ENCODE measurements around the gene MRPS25. TPM values are rescaled to one million over a fixed set of nuclear protein-coding genes. Genes with fewer than 3 reads are reported as not detected.

Gene MRPS25
- polyA plus RNA-seq, 1 donor from 2014 or later = 74.4 TPM

GRCh38 chr3:15010664-15011063, 54.5 kb downstream of the MRPS25 start:
- no peaks in the 10 kb centered on the region for H4K20me1 ChIP-seq (ENCODE audit: insufficient read depth)
- H3K79me2 ChIP-seq (replicated peaks; ENCODE audit: insufficient read depth, low read length) = no peaks in the 10 kb centered on the region
- H3K36me3 ChIP-seq (ENCODE audit: insufficient read depth, low read length) = peaks cover 9% of the 10 kb centered on the region
- H3K9me2 ChIP-seq (ENCODE audit: insufficient read depth, low read length) = no peaks in the 10 kb centered on the region
- no peaks in the 10 kb centered on the region for H3K27me3 ChIP-seq (ENCODE audit: insufficient read depth, low read depth, low read length)
- no peaks in the 10 kb centered on the region for H3F3A ChIP-seq (ENCODE audit: insufficient read depth, low read length, poor library complexity, severe bottlenecking)
- no peaks in the 10 kb centered on the region for H3K9me3 ChIP-seq (ENCODE audit: low read length)
- no peak overlapping the region for H3K4me3 ChIP-seq (ENCODE audit: low read length)
- no peak for TF ChIP-seq POLR2AphosphoS5 (IDR thresholded peaks at IDR 0.05)
- TF ChIP-seq RAD21 (conservative IDR thresholded peaks at IDR 0.05) = no peak
- no peak overlapping the region for H3K4me2 ChIP-seq (ENCODE audit: low read length)
- H3K27ac ChIP-seq (ENCODE audit: low read length) = no peak overlapping the region
- no peak overlapping the region for H3K9ac ChIP-seq (ENCODE audit: low read length)
- H2AFZ ChIP-seq (ENCODE audit: low read depth, low read length) = no peak overlapping the region

GRCh38 chr3:15009167-15009566, 55.9 kb downstream of the MRPS25 start:
- no peak overlapping the region for H3K27ac ChIP-seq (ENCODE audit: low read length)
- H3K27me3 ChIP-seq (ENCODE audit: insufficient read depth, low read depth, low read length) = no peaks in the 10 kb centered on the region
- H2AFZ ChIP-seq (ENCODE audit: low read depth, low read length) = no peak overlapping the region
- peaks cover 8% of the 10 kb centered on the region for H3K36me3 ChIP-seq (ENCODE audit: insufficient read depth, low read length)
- H4K20me1 ChIP-seq (ENCODE audit: insufficient read depth) = no peaks in the 10 kb centered on the region
- H3F3A ChIP-seq (ENCODE audit: insufficient read depth, low read length, poor library complexity, severe bottlenecking) = no peaks in the 10 kb centered on the region
- H3K9ac ChIP-seq (ENCODE audit: low read length) = no peak overlapping the region
- no peaks in the 10 kb centered on the region for H3K9me2 ChIP-seq (ENCODE audit: insufficient read depth, low read length)
- no peak overlapping the region for H3K4me2 ChIP-seq (ENCODE audit: low read length)
- H3K79me2 ChIP-seq (replicated peaks; ENCODE audit: insufficient read depth, low read length) = no peaks in the 10 kb centered on the region
- no peak overlapping the region for H3K4me3 ChIP-seq (ENCODE audit: low read length)
- no peak for TF ChIP-seq CTCF (IDR thresholded peaks at IDR 0.05; ENCODE audit: poor library complexity, severe bottlenecking)
- no peak for TF ChIP-seq EZH2 (IDR thresholded peaks at IDR 0.05; ENCODE audit: borderline replicate concordance, insufficient read depth, low read length, poor library complexity, severe bottlenecking)
- TF ChIP-seq MXI1 (conservative IDR thresholded peaks at IDR 0.05; ENCODE audit: poor library complexity, severe bottlenecking) = no peak
- TF ChIP-seq REST (IDR thresholded peaks at IDR 0.05; ENCODE audit: borderline replicate concordance) = no peak
- TF ChIP-seq EP300 (conservative IDR thresholded peaks at IDR 0.05; ENCODE audit: poor library complexity, severe bottlenecking) = no peak
- TF ChIP-seq POLR2AphosphoS5 (IDR thresholded peaks at IDR 0.05) = no peak
- no peak for TF ChIP-seq TAF1 (IDR thresholded peaks at IDR 0.05; ENCODE audit: low read depth)
- no peak for TF ChIP-seq SMC3 (conservative IDR thresholded peaks at IDR 0.05; ENCODE audit: poor library complexity)
- H3K9me3 ChIP-seq (ENCODE audit: low read length) = no peaks in the 10 kb centered on the region

- H2AFZ ChIP-seq (ENCODE audit: low read depth, low read length) = no peak overlapping the region
- H3K4me2 ChIP-seq (ENCODE audit: low read length) = no peak overlapping the region
- H3K79me2 ChIP-seq (replicated peaks; ENCODE audit: insufficient read depth, low read length) = no peaks in the 10 kb centered on the region
- H3K4me3 ChIP-seq (ENCODE audit: low read length) = no peak overlapping the region
- TF ChIP-seq MXI1 (conservative IDR thresholded peaks at IDR 0.05; ENCODE audit: poor library complexity, severe bottlenecking) (no peak), POLR2AphosphoS5 (IDR thresholded peaks at IDR 0.05) (no peak), CTCF (IDR thresholded peaks at IDR 0.05; ENCODE audit: poor library complexity, severe bottlenecking) (no peak), SMC3 (conservative IDR thresholded peaks at IDR 0.05; ENCODE audit: poor library complexity) (no peak), TAF1 (IDR thresholded peaks at IDR 0.05; ENCODE audit: low read depth) (no peak), EP300 (conservative IDR thresholded peaks at IDR 0.05; ENCODE audit: poor library complexity, severe bottlenecking) (no peak), RAD21 (conservative IDR thresholded peaks at IDR 0.05) (no peak), EZH2 (IDR thresholded peaks at IDR 0.05; ENCODE audit: borderline replicate concordance, insufficient read depth, low read length, poor library complexity, severe bottlenecking) (no peak), REST (IDR thresholded peaks at IDR 0.05; ENCODE audit: borderline replicate concordance) (no peak)
- no peaks in the 10 kb centered on the region for H3K36me3 ChIP-seq (ENCODE audit: insufficient read depth, low read length)
- H3F3A ChIP-seq (ENCODE audit: insufficient read depth, low read length, poor library complexity, severe bottlenecking) = no peaks in the 10 kb centered on the region
- no peak overlapping the region for H3K9ac ChIP-seq (ENCODE audit: low read length)
- no peaks in the 10 kb centered on the region for H4K20me1 ChIP-seq (ENCODE audit: insufficient read depth)
- no peak overlapping the region for H3K27ac ChIP-seq (ENCODE audit: low read length)
- no peaks in the 10 kb centered on the region for H3K27me3 ChIP-seq (ENCODE audit: insufficient read depth, low read depth, low read length)
- no peaks in the 10 kb centered on the region for H3K9me3 ChIP-seq (ENCODE audit: low read length)
- no peaks in the 10 kb centered on the region for H3K9me2 ChIP-seq (ENCODE audit: insufficient read depth, low read length)
Measured at GRCh38 chr3:15007681-15008141, 57.4 kb downstream of the MRPS25 start.
